H9 (cell line): ENCODE data around the gene FREM1. TPM values are rescaled to one million over a fixed set of nuclear protein-coding genes. Genes with fewer than 3 reads are reported as not detected.

ENCODE experiments used
- DNase-seq: peaks from one replicate; pipeline ENCODE4 v3.0.0-alpha.2; 2017
- H2AFZ ChIP-seq: one replicate; pipeline ENCODE4 v1.6.1; 2013; ENCODE audit warnings: mild to moderate bottlenecking, low read length, control low read depth, moderate library complexity
- H2AK5ac ChIP-seq: 2 replicates; pipeline ENCODE4 v1.6.1; 2013; ENCODE audit warnings: low read length, control low read depth, mixed read lengths; ENCODE audit not compliant: insufficient read length
- H2BK120ac ChIP-seq: one replicate; pipeline ENCODE4 v1.6.1; 2013; ENCODE audit warnings: low read depth, mild to moderate bottlenecking, low read length, control low read depth, inconsistent platforms; ENCODE audit not compliant: poor library complexity, severe bottlenecking
- H2BK12ac ChIP-seq: 2 replicates; pipeline ENCODE4 v1.6.1; 2013; ENCODE audit warnings: low read length, control low read depth, mixed read lengths, low read depth; ENCODE audit not compliant: insufficient read length
- H2BK15ac ChIP-seq: 2 replicates; pipeline ENCODE4 v1.6.1; 2013; ENCODE audit warnings: low read depth, low read length, control low read depth
- H2BK20ac ChIP-seq: one replicate; pipeline ENCODE4 v1.6.1; 2013; ENCODE audit warnings: low read depth, mild to moderate bottlenecking, low read length, control low read depth, inconsistent platforms; ENCODE audit not compliant: poor library complexity, severe bottlenecking
- H2BK5ac ChIP-seq: 2 replicates; pipeline ENCODE4 v1.6.1; 2013; ENCODE audit warnings: low read length, control low read depth, mixed read lengths; ENCODE audit not compliant: insufficient read length
- H3K14ac ChIP-seq: 2 replicates; pipeline ENCODE4 v1.6.1; 2013; ENCODE audit warnings: low read length, control low read depth; ENCODE audit not compliant: insufficient read depth
- H3K18ac ChIP-seq: 2 replicates; pipeline ENCODE4 v1.6.1; 2013; ENCODE audit warnings: low read depth, mild to moderate bottlenecking, mixed read lengths, low read length, control low read depth; ENCODE audit not compliant: insufficient read length
- H3K23ac ChIP-seq: 2 replicates; pipeline ENCODE4 v1.6.1; 2013; ENCODE audit warnings: low read length, control low read depth, mixed read lengths, low read depth; ENCODE audit not compliant: insufficient read length
- H3K23me2 ChIP-seq: 2 replicates; pipeline ENCODE4 v1.6.1; 2013; ENCODE audit warnings: low read depth, mild to moderate bottlenecking, mixed read lengths, low read length, control low read depth; ENCODE audit not compliant: insufficient read length, poor library complexity, severe bottlenecking
- H3K27ac ChIP-seq: 2 replicates; pipeline ENCODE4 v1.5.1; 2013; ENCODE audit warnings: low read length, control low read depth, mixed read lengths, low read depth; ENCODE audit not compliant: insufficient read length
- H3K27me3 ChIP-seq: 2 replicates; pipeline ENCODE4 v1.6.1; 2013; ENCODE audit warnings: low read length, control low read depth, inconsistent platforms; ENCODE audit not compliant: insufficient read depth
- H3K4ac ChIP-seq: 2 replicates; pipeline ENCODE4 v1.6.1; 2013; ENCODE audit warnings: low read depth, mild to moderate bottlenecking, control low read depth, inconsistent platforms, low read length, moderate library complexity
- H3K4me1 ChIP-seq: 2 replicates; pipeline ENCODE4 v1.6.1; 2013; ENCODE audit warnings: low read length, control low read depth, inconsistent platforms; ENCODE audit not compliant: insufficient read depth
- H3K4me2 ChIP-seq: 2 replicates; pipeline ENCODE4 v1.6.1; 2013; ENCODE audit warnings: low read length, control low read depth, mixed read lengths; ENCODE audit not compliant: insufficient read length, insufficient read depth
- H3K56ac ChIP-seq: 2 replicates; pipeline ENCODE4 v1.6.1; 2013; ENCODE audit warnings: low read depth, mild to moderate bottlenecking, mixed read lengths, low read length, control low read depth; ENCODE audit not compliant: insufficient read length
- H3K79me1 ChIP-seq: 2 replicates; pipeline ENCODE4 v1.6.1; 2013; ENCODE audit warnings: low read depth, mild to moderate bottlenecking, moderate library complexity, low read length, control low read depth, inconsistent platforms; ENCODE audit not compliant: insufficient read depth, poor library complexity, severe bottlenecking
- H3K79me2 ChIP-seq: 2 replicates; pipeline ENCODE4 v1.6.1; 2013; ENCODE audit warnings: low read length, control low read depth, inconsistent platforms; ENCODE audit not compliant: insufficient read depth
- H3K9ac ChIP-seq: 2 replicates; pipeline ENCODE4 v1.6.1; 2013; ENCODE audit warnings: low read length, control low read depth, mixed read lengths; ENCODE audit not compliant: insufficient read length; ENCODE audit errors: extremely low read depth
- H3K9me3 ChIP-seq: one replicate; pipeline ENCODE4 v1.6.1; 2013; ENCODE audit warnings: low read depth, low read length, inconsistent platforms; ENCODE audit not compliant: control insufficient read depth
- H3T11ph ChIP-seq: one replicate; pipeline ENCODE4 v1.6.1; 2013; ENCODE audit warnings: mild to moderate bottlenecking, low read length, control low read depth, inconsistent platforms
- H4K20me1 ChIP-seq: one replicate; pipeline ENCODE4 v1.6.1; 2013; ENCODE audit not compliant: control insufficient read depth, insufficient read length, insufficient read depth
- H4K5ac ChIP-seq: 2 replicates; pipeline ENCODE4 v1.6.1; 2013; ENCODE audit warnings: low read depth, mild to moderate bottlenecking, mixed read lengths, low read length, control low read depth; ENCODE audit not compliant: insufficient read length
- H4K8ac ChIP-seq: replicated peaks from 2 replicates; pipeline ENCODE4 v1.6.1; 2013; ENCODE audit warnings: low read length, control low read depth, mixed read lengths, low read depth; ENCODE audit not compliant: insufficient read length
- H4K91ac ChIP-seq: 2 replicates; pipeline ENCODE4 v1.6.1; 2013; ENCODE audit warnings: low read depth, mild to moderate bottlenecking, moderate library complexity, mixed read lengths, low read length, control low read depth; ENCODE audit not compliant: insufficient read length
- H3K27ac Mint-ChIP-seq, 3 experiments: 2 replicates in 2 of 3; 3 replicates in 1 of 3; pipeline ENCODE4 v1.8.0; 2020 to 2021; ENCODE audit warnings: mixed read lengths in 3 of 3, mild to moderate bottlenecking in 1 of 3, moderate library complexity in 1 of 3
- H3K27me3 Mint-ChIP-seq: 2 replicates; pipeline ENCODE4 v1.8.0; 2021; ENCODE audit warnings: low read depth, mild to moderate bottlenecking, moderate library complexity, mixed read lengths
- H3K36me3 Mint-ChIP-seq, 3 experiments: 2 replicates in 2 of 3; 3 replicates in 1 of 3; pipeline ENCODE4 v1.8.0; 2020 to 2021; ENCODE audit warnings: low read depth in 3 of 3, mixed read lengths in 3 of 3; ENCODE audit not compliant: insufficient read depth in 1 of 3
- H3K4me1 Mint-ChIP-seq, 2 experiments: 2 replicates each; pipeline ENCODE4 v1.8.0; 2020; ENCODE audit warnings: mixed read lengths in 2 of 2
- H3K4me3 Mint-ChIP-seq, 2 experiments: 2 replicates in 1 of 2; 3 replicates in 1 of 2; pipeline ENCODE4 v1.8.0; 2020 to 2021; ENCODE audit warnings: mild to moderate bottlenecking in 2 of 2, mixed read lengths in 2 of 2, moderate library complexity in 1 of 2
- H3K9me3 Mint-ChIP-seq, 2 experiments: 2 replicates in 1 of 2; 3 replicates in 1 of 2; pipeline ENCODE4 v1.8.0; 2020; ENCODE audit warnings: mild to moderate bottlenecking in 2 of 2, mixed read lengths in 2 of 2, moderate library complexity in 1 of 2
- CTCF ChIP-seq: fragments of 200-600 bp; sonication (generic); conservative IDR thresholded peaks from 3 replicates; pipeline ENCODE4 v1.8.0; 2021; ENCODE audit warnings: antibody characterized with exemption, mild to moderate bottlenecking
- WGBS: extraction: QIAGEN DNeasy Blood & Tissue Kit; methylation state at CpG from one replicate; pipeline ENCODE4 v1.1.7; 2013; ENCODE audit warnings: missing lambda C conversion rate, low lambda C conversion rate, mixed read lengths; ENCODE audit not compliant: insufficient read length; ENCODE audit errors: extremely low coverage; 5-methylcytosine and 5-hydroxymethylcytosine counted together
- total RNA-seq: library from RNA; stranded (reverse); gene quantifications from 2 replicates; pipeline ENCODE4 v1.2.1, GENCODE V29; 2021

The FREM1 gene
- total RNA-seq, 1 experiment from 2014 or later: 0.44 TPM

GRCh38 chr9:14932641-14933040 is 22.4 kb upstream of the FREM1 start:
- Histone ChIP-seq H3K14ac (no peak overlapping the region), H3K23me2 (no peaks in the 10 kb centered on the region), H3K56ac (no peak overlapping the region), H2BK120ac (no peak overlapping the region), H3T11ph (no peak overlapping the region), H2BK20ac (no peak overlapping the region), H4K91ac (no peak overlapping the region), H3K9me3 (no peaks in the 10 kb centered on the region), H4K8ac (no peak overlapping the region), H4K20me1 (no peaks in the 10 kb centered on the region), H2AK5ac (no peak overlapping the region), H2BK12ac (no peak overlapping the region), H3K79me2 (no peaks in the 10 kb centered on the region), H2AFZ (no peak overlapping the region), H3K79me1 (no peaks in the 10 kb centered on the region), H3K4ac (no peak overlapping the region), H3K4me2 (no peak overlapping the region), H3K23ac (no peak overlapping the region), H3K27ac (no peak overlapping the region), H3K9ac (no peak overlapping the region), H3K18ac (no peak overlapping the region), H2BK15ac (no peak overlapping the region), H2BK5ac (no peak overlapping the region), H3K4me1 (no peaks in the 10 kb centered on the region), H4K5ac (no peak overlapping the region), H3K27me3 (no peaks in the 10 kb centered on the region)
- H3K4me3 Mint-ChIP-seq: no peak overlapping the region
- no CpG with 5 or more reads among the region's 2 CpGs for WGBS
- no peaks in the 10 kb centered on the region for H3K27me3 Mint-ChIP-seq
- H3K27ac Mint-ChIP-seq: no peak overlapping the region
- TF ChIP-seq CTCF: no peak
- DNase-seq: no peak
- peaks cover 7 to 10% of the 10 kb centered on the region in 2 experiments for H3K4me1 Mint-ChIP-seq
- no peaks in the 10 kb centered on the region for H3K36me3 Mint-ChIP-seq
- H3K9me3 Mint-ChIP-seq: no peaks in the 10 kb centered on the region; a peak in 1 of 5 replicates
